ENCODE results near the gene FARSA. TPM values are rescaled to one million over a fixed set of nuclear protein-coding genes. Genes with fewer than 3 reads are reported as not detected.
A peak's percentile ranks its signal among the peaks of the same experiment; 100 is the strongest.
"Not testable (repeated sequence)": the region's sequence is repeated elsewhere in the genome, so short reads cannot be mapped to it uniquely, and the experiment has no call there.

The FARSA gene
- total and polyA plus RNA-seq, 2 experiments from 2014 or later: 81.9 to 133 TPM

- no peaks in the 10 kb centered on the region for H3K9me3 ChIP-seq (ENCODE audit: low read depth)
- H3K27ac ChIP-seq: peak overlapping the region; percentile 89
- DNase-seq (ENCODE audit: low read depth in 1 of 2, low spot score in 1 of 2): no peak
- H3K4me1 ChIP-seq (ENCODE audit: low read depth): peaks cover 6% of the 10 kb centered on the region
- H3K27me3 ChIP-seq: no peaks in the 10 kb centered on the region
- TF ChIP-seq CTCF (IDR thresholded peaks at IDR 0.05; ENCODE audit: low read depth, low read length): no peak
- H3K4me3 ChIP-seq: peak overlapping the region; percentile 76
- H3K36me3 ChIP-seq: peaks cover 10% of the 10 kb centered on the region
Observed at GRCh38 chr19:12955996-12956395, 22.5 kb upstream of the FARSA start.

DNA sequence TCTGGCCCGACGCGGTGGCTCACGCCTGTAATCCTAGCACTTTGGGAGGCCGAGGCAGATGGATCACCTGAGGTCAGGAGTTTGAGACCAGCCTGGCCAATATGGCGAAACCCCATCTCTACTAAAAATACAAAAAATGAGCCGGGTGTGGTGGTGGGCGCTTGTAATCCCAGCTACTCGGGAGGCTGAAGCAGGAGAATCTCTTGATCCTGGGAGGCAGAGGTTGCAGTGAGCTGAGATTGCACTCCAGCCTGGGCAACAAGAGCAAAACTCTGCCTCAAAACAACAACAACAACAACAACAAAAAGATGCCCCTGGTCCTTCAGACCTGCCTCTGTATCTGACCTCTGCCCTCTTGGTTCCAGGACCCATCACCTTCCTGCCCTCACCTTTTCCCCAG lies 22.1 kb upstream of the FARSA start:
- H3K4me1 ChIP-seq (ENCODE audit: low read depth); H3K27me3 ChIP-seq; H3K9me3 ChIP-seq (ENCODE audit: low read depth); DNase-seq (ENCODE audit: low read depth in 1 of 2, low spot score in 1 of 2): not testable (repeated sequence)
- H3K4me3 ChIP-seq: peak overlapping the region; percentile 76
- peak overlapping the region; percentile 89 for H3K27ac ChIP-seq
- H3K36me3 ChIP-seq: peaks cover 14% of the 10 kb centered on the region

- no peaks in the 10 kb centered on the region for H3K27me3 ChIP-seq
- TF ChIP-seq CTCF (IDR thresholded peaks at IDR 0.05; ENCODE audit: low read depth, low read length): no peak
- H3K36me3 ChIP-seq: peaks cover 20% of the 10 kb centered on the region
- no peak overlapping the region for H3K4me3 ChIP-seq
- peak overlapping the region; percentile 60 for H3K27ac ChIP-seq
- peaks cover 6% of the 10 kb centered on the region for H3K4me1 ChIP-seq (ENCODE audit: low read depth)
- H3K9me3 ChIP-seq (ENCODE audit: low read depth): no peaks in the 10 kb centered on the region
- DNase-seq (ENCODE audit: low read depth in 1 of 2, low spot score in 1 of 2): no peak
Observed at GRCh38 chr19:12954612-12954962, 21.1 kb upstream of the FARSA start.

GRCh38 chr19:12953799-12954611 lies 20.5 kb upstream of the FARSA start:
- Histone ChIP-seq H3K9me3 (ENCODE audit: low read depth) (no peaks in the 10 kb centered on the region), H3K27me3 (no peaks in the 10 kb centered on the region), H3K4me1 (ENCODE audit: low read depth) (peaks cover 6% of the 10 kb centered on the region), H3K4me3 (no peak overlapping the region), H3K36me3 (peaks cover 25% of the 10 kb centered on the region), H3K27ac (peak overlapping the region; percentile 60)
- no peak for DNase-seq (ENCODE audit: low read depth in 1 of 2, low spot score in 1 of 2)
- TF ChIP-seq CTCF (IDR thresholded peaks at IDR 0.05; ENCODE audit: low read depth, low read length): no peak

DNA sequence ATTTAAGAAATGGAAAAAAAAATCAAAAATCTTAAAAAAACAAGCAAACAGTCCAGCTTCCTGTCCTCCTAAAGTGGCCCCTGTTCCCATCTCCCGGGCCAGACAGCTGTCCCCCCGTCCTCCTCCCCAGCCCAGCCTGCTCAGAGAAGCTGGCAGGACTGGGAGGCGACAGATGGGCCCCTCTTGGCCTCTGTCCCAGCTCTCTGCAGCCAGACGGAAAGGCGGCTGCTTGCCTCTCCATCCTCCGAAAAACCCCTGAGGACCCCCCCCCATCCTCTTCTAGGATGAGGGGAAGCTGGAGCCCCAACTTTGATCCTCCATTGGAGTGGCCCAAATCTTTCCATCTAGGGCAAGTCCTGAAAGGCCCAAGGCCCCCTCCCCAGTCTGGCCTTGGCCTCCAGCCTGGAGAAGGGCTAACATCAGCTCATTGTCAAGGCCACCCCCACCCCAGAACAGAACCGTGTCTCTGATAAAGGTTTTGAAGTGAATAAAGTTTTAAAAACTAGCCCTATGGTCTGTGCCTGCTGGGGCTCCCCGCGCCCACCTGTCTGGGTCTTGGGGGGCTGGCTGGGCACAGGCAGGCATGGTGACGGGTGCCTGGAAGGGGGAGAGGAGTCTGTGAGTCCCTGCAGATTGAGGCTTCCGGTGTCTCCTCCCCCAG lies 19.8 kb upstream of the FARSA start:
- peaks cover 6% of the 10 kb centered on the region for H3K4me1 ChIP-seq (ENCODE audit: low read depth)
- H3K27ac ChIP-seq: peak overlapping the region; percentile 34
- H3K36me3 ChIP-seq: peaks cover 32% of the 10 kb centered on the region
- no peak for TF ChIP-seq CTCF (IDR thresholded peaks at IDR 0.05; ENCODE audit: low read depth, low read length)
- H3K27me3 ChIP-seq: no peaks in the 10 kb centered on the region
- H3K9me3 ChIP-seq (ENCODE audit: low read depth): no peaks in the 10 kb centered on the region
- H3K4me3 ChIP-seq: no peak overlapping the region
- DNase-seq (ENCODE audit: low read depth in 1 of 2, low spot score in 1 of 2): no peak

All from cardiac muscle cell (in vitro differentiated cells and primary cell).